Measurements from ENCODE around the gene HSF2BP.
A peak's percentile ranks its signal among the peaks of the same experiment; 100 is the strongest.

The HSF2BP gene

GRCh38 chr21:43593078-43593477 lies 66.2 kb downstream of the HSF2BP start:
- no peak for TF ChIP-seq CTCF (conservative IDR thresholded peaks at IDR 0.05; ENCODE audit: low read length)
- DNase-seq (ENCODE audit: low read depth), result peak; percentile 42
- H3K4me3 ChIP-seq (ENCODE audit: low read length), result no peak overlapping the region

- TF ChIP-seq CTCF (conservative IDR thresholded peaks at IDR 0.05; ENCODE audit: low read length), result no peak
- no peak for DNase-seq (ENCODE audit: low read depth)
- H3K4me3 ChIP-seq (ENCODE audit: low read length), result no peak overlapping the region
These were observed 67.7 kb downstream of the HSF2BP start for GRCh38 chr21:43591571-43591970.

GRCh38 chr21:43590194-43590593 lies 69.1 kb downstream of the HSF2BP start:
- H3K4me3 ChIP-seq (ENCODE audit: low read length), result no peak overlapping the region
- TF ChIP-seq CTCF (conservative IDR thresholded peaks at IDR 0.05; ENCODE audit: low read length), result no peak
- peak; percentile 68 for DNase-seq (ENCODE audit: low read depth)

GRCh38 chr21:43588957-43589356 lies 70.3 kb downstream of the HSF2BP start:
- no peak overlapping the region for H3K4me3 ChIP-seq (ENCODE audit: low read length)
- DNase-seq (ENCODE audit: low read depth), result no peak
- no peak for TF ChIP-seq CTCF (conservative IDR thresholded peaks at IDR 0.05; ENCODE audit: low read length)

- DNase-seq (ENCODE audit: low read depth), result peak; percentile 99
- TF ChIP-seq CTCF (conservative IDR thresholded peaks at IDR 0.05; ENCODE audit: low read length), result no peak
- no peak overlapping the region for H3K4me3 ChIP-seq (ENCODE audit: low read length)
These were observed 73.3 kb downstream of the HSF2BP start for GRCh38 chr21:43585924-43586413.

- no peak overlapping the region for H3K4me3 ChIP-seq (ENCODE audit: low read length)
- no peak for TF ChIP-seq CTCF (conservative IDR thresholded peaks at IDR 0.05; ENCODE audit: low read length)
- no peak for DNase-seq (ENCODE audit: low read depth)
These were observed 73.8 kb downstream of the HSF2BP start for GRCh38 chr21:43585514-43585913.

- TF ChIP-seq CTCF (conservative IDR thresholded peaks at IDR 0.05; ENCODE audit: low read length), result no peak
- no peak overlapping the region for H3K4me3 ChIP-seq (ENCODE audit: low read length)
- no peak for DNase-seq (ENCODE audit: low read depth)
These were observed 77.8 kb downstream of the HSF2BP start for GRCh38 chr21:43581453-43581852.
